Activated CD8-positive, alpha-beta memory T cell treated with anti-CD3 and anti-CD28 coated beads for 4 hours (primary cell): ENCODE data around the gene AGAP3.

Experiments
- DNase-seq, 2 donors: peaks; one replicate each; pipeline ENCODE4 v3.0.0-alpha.2; 2020; ENCODE audit warnings: low read depth in 2 of 2

AGAP3 gene

GRCh38 chr7:151088019-151088855 lies 2.0 kb downstream of the AGAP3 start:
- DNase-seq, result no peak

GRCh38 chr7:151088856-151089699 lies 2.8 kb downstream of the AGAP3 start:
- no peak for DNase-seq

- DNase-seq, result no peak
These were observed 3.8 kb downstream of the AGAP3 start for GRCh38 chr7:151089893-151090730.

GRCh38 chr7:151091003-151091402 lies 4.7 kb downstream of the AGAP3 start:
- DNase-seq, result no peak

- DNase-seq, result no peak
These were observed 5.2 kb downstream of the AGAP3 start for GRCh38 chr7:151091431-151091830.

- no peak for DNase-seq
These were observed 5.7 kb downstream of the AGAP3 start for GRCh38 chr7:151091988-151092387.

GRCh38 chr7:151093748-151094147 lies 7.5 kb downstream of the AGAP3 start:
- DNase-seq, result no peak

GRCh38 chr7:151094675-151095074 lies 8.4 kb downstream of the AGAP3 start:
- no peak for DNase-seq

- no peak for DNase-seq
These were observed 9.0 kb downstream of the AGAP3 start for GRCh38 chr7:151095123-151095797.

- DNase-seq, result no peak
These were observed 9.7 kb downstream of the AGAP3 start for GRCh38 chr7:151095828-151096475.

- DNase-seq, result no peak
These were observed 13.4 kb downstream of the AGAP3 start for GRCh38 chr7:151099486-151100211.

- no peak for DNase-seq
These were observed 14.6 kb downstream of the AGAP3 start for GRCh38 chr7:151100921-151101320.

- no peak for DNase-seq
These were observed 15.5 kb downstream of the AGAP3 start for GRCh38 chr7:151101621-151102396.

GRCh38 chr7:151102991-151103390 lies 16.7 kb downstream of the AGAP3 start:
- no peak for DNase-seq

- no peak for DNase-seq
These were observed 17.7 kb downstream of the AGAP3 start for GRCh38 chr7:151103973-151104372.

- DNase-seq, result no peak
These were observed 18.3 kb downstream of the AGAP3 start for GRCh38 chr7:151104411-151105235.

- DNase-seq, result no peak
These were observed 21.6 kb downstream of the AGAP3 start for GRCh38 chr7:151107882-151108281.
